ENCODE data around the gene SMAD1.

The SMAD1 gene

GRCh38 chr4:145535202-145535601 lies 53.5 kb downstream of the SMAD1 start:
- Histone ChIP-seq H3K4me1 (ENCODE audit: control insufficient read depth in 1 of 2, insufficient read depth in 2 of 2, low read length in 2 of 2) (no peaks in the 10 kb centered on the region), H3K9me3 (ENCODE audit: insufficient read depth, low read depth, low read length) (no peaks in the 10 kb centered on the region), H4K12ac (ENCODE audit: low read depth, low read length) (no peak overlapping the region), H2AFZ (ENCODE audit: insufficient read depth, low read length, poor library complexity) (no peak overlapping the region), H3K4ac (ENCODE audit: low read depth, low read length) (no peak overlapping the region), H3K4me2 (ENCODE audit: low read length) (no peak overlapping the region), H2BK120ac (ENCODE audit: insufficient read depth, low read length, poor library complexity) (no peak overlapping the region), H2BK12ac (ENCODE audit: low read length) (no peak overlapping the region), H4K8ac (ENCODE audit: low read depth, low read length) (no peak overlapping the region), H3K9ac (ENCODE audit: low read length) (no peak overlapping the region), H3K36me3 (ENCODE audit: control insufficient read depth in 1 of 2, insufficient read depth in 2 of 2, low read length in 2 of 2) (no peaks in the 10 kb centered on the region), H3K27me3 (ENCODE audit: insufficient read depth, low read length) (no peaks in the 10 kb centered on the region), H3K79me1 (ENCODE audit: low read length) (no peaks in the 10 kb centered on the region), H3K4me3 (ENCODE audit: low read depth, low read length) (no peak overlapping the region), H4K91ac (ENCODE audit: low read depth, low read length) (no peak overlapping the region), H3K23ac (ENCODE audit: low read length) (no peak overlapping the region), H3K18ac (ENCODE audit: low read length) (no peak overlapping the region), H3K27ac (ENCODE audit: low read depth, low read length) (no peak overlapping the region), H2BK5ac (ENCODE audit: low read depth, low read length, poor library complexity) (no peak overlapping the region), H2AK5ac (ENCODE audit: low read length) (no peak overlapping the region), H3K79me2 (ENCODE audit: control insufficient read depth, insufficient read depth, low read length, poor library complexity) (no peaks in the 10 kb centered on the region), H3K14ac (ENCODE audit: low read length) (no peak overlapping the region)
- DNase-seq, result peak; percentile 10 to 57
- WGBS (ENCODE audit: extremely low coverage, insufficient coverage, insufficient read length), result no CpG with 5 or more reads among the region's 1 CpG

DNA sequence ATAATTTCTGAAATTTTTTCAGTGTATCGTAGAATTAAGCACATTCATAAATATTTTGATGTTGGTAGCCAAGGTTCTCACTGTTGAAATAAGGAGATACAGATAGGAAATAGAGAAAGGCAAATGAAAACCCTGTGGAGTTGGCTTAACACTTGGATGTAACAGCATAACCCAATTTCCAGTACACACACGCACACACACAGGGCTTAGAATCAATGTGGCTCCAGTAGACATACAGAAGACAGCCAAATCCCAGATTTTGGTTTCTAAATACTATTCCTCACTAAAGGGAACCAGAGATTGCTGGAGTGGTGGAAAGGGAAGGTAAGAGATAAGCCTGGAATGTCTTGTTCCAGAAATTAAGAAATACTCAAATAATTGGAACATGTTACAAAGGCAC lies 54.4 kb downstream of the SMAD1 start:
- H2BK12ac ChIP-seq (ENCODE audit: low read length), result no peak overlapping the region
- no peaks in the 10 kb centered on the region for H3K79me2 ChIP-seq (ENCODE audit: control insufficient read depth, insufficient read depth, low read length, poor library complexity)
- no peak overlapping the region for H3K18ac ChIP-seq (ENCODE audit: low read length)
- no peaks in the 10 kb centered on the region for H3K79me1 ChIP-seq (ENCODE audit: low read length)
- no peak overlapping the region for H3K27ac ChIP-seq (ENCODE audit: low read depth, low read length)
- no peak overlapping the region for H3K4me2 ChIP-seq (ENCODE audit: low read length)
- H4K8ac ChIP-seq (ENCODE audit: low read depth, low read length), result no peak overlapping the region
- no peak overlapping the region for H3K14ac ChIP-seq (ENCODE audit: low read length)
- no peak for DNase-seq
- H3K9me3 ChIP-seq (ENCODE audit: insufficient read depth, low read depth, low read length), result no peaks in the 10 kb centered on the region
- H3K27me3 ChIP-seq (ENCODE audit: insufficient read depth, low read length), result no peaks in the 10 kb centered on the region
- no peak overlapping the region for H4K12ac ChIP-seq (ENCODE audit: low read depth, low read length)
- no peak overlapping the region for H2AK5ac ChIP-seq (ENCODE audit: low read length)
- H3K23ac ChIP-seq (ENCODE audit: low read length), result no peak overlapping the region
- no peak overlapping the region for H4K91ac ChIP-seq (ENCODE audit: low read depth, low read length)
- H3K9ac ChIP-seq (ENCODE audit: low read length), result no peak overlapping the region
- no peak overlapping the region for H2BK5ac ChIP-seq (ENCODE audit: low read depth, low read length, poor library complexity)
- WGBS (ENCODE audit: extremely low coverage, insufficient coverage, insufficient read length), result no CpG with 5 or more reads among the region's 2 CpGs
- no peak overlapping the region for H3K4ac ChIP-seq (ENCODE audit: low read depth, low read length)
- no peak overlapping the region for H3K4me3 ChIP-seq (ENCODE audit: low read depth, low read length)
- no peaks in the 10 kb centered on the region for H3K36me3 ChIP-seq (ENCODE audit: control insufficient read depth in 1 of 2, insufficient read depth in 2 of 2, low read length in 2 of 2)
- H2BK120ac ChIP-seq (ENCODE audit: insufficient read depth, low read length, poor library complexity), result no peak overlapping the region
- H2AFZ ChIP-seq (ENCODE audit: insufficient read depth, low read length, poor library complexity), result no peak overlapping the region
- no peaks in the 10 kb centered on the region for H3K4me1 ChIP-seq (ENCODE audit: control insufficient read depth in 1 of 2, insufficient read depth in 2 of 2, low read length in 2 of 2)

GRCh38 chr4:145538596-145538995 lies 56.9 kb downstream of the SMAD1 start:
- no CpG with 5 or more reads among the region's 1 CpG for WGBS (ENCODE audit: extremely low coverage, insufficient coverage, insufficient read length)
- Histone ChIP-seq H2BK5ac (ENCODE audit: low read depth, low read length, poor library complexity) (no peak overlapping the region), H3K4me2 (ENCODE audit: low read length) (no peak overlapping the region), H2BK120ac (ENCODE audit: insufficient read depth, low read length, poor library complexity) (no peak overlapping the region), H3K79me2 (ENCODE audit: control insufficient read depth, insufficient read depth, low read length, poor library complexity) (no peaks in the 10 kb centered on the region), H3K79me1 (ENCODE audit: low read length) (no peaks in the 10 kb centered on the region), H4K12ac (ENCODE audit: low read depth, low read length) (no peak overlapping the region), H3K4me3 (ENCODE audit: low read depth, low read length) (no peak overlapping the region), H2AFZ (ENCODE audit: insufficient read depth, low read length, poor library complexity) (no peak overlapping the region), H3K36me3 (ENCODE audit: control insufficient read depth in 1 of 2, insufficient read depth in 2 of 2, low read length in 2 of 2) (peaks cover 0 to 2% of the 10 kb centered on the region in 2 experiments), H2BK12ac (ENCODE audit: low read length) (no peak overlapping the region), H2AK5ac (ENCODE audit: low read length) (no peak overlapping the region), H3K18ac (ENCODE audit: low read length) (no peak overlapping the region), H3K9ac (ENCODE audit: low read length) (no peak overlapping the region), H3K9me3 (ENCODE audit: insufficient read depth, low read depth, low read length) (no peaks in the 10 kb centered on the region), H3K27me3 (ENCODE audit: insufficient read depth, low read length) (no peaks in the 10 kb centered on the region), H3K27ac (ENCODE audit: low read depth, low read length) (no peak overlapping the region), H4K91ac (ENCODE audit: low read depth, low read length) (no peak overlapping the region), H3K4me1 (ENCODE audit: control insufficient read depth in 1 of 2, insufficient read depth in 2 of 2, low read length in 2 of 2) (no peaks in the 10 kb centered on the region), H4K8ac (ENCODE audit: low read depth, low read length) (no peak overlapping the region), H3K4ac (ENCODE audit: low read depth, low read length) (no peak overlapping the region), H3K14ac (ENCODE audit: low read length) (no peak overlapping the region), H3K23ac (ENCODE audit: low read length) (no peak overlapping the region)
- no peak for DNase-seq

DNA sequence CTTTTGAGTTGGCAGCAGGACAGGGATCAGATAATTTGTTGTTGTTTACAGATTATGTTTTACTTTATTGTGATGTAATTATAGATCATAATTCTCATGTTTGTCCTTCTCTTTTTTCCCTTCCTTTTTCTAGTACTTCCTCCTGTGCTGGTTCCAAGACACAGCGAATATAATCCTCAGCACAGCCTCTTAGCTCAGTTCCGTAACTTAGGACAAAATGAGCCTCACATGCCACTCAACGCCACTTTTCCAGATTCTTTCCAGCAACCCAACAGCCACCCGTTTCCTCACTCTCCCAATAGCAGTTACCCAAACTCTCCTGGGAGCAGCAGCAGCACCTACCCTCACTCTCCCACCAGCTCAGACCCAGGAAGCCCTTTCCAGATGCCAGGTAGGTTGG lies 58.0 kb downstream of the SMAD1 start:
- Histone ChIP-seq H3K36me3 (ENCODE audit: control insufficient read depth in 1 of 2, insufficient read depth in 2 of 2, low read length in 2 of 2) (peaks cover 0 to 2% of the 10 kb centered on the region in 2 experiments), H3K4me2 (ENCODE audit: low read length) (no peak overlapping the region), H3K27ac (ENCODE audit: low read depth, low read length) (no peak overlapping the region), H2BK120ac (ENCODE audit: insufficient read depth, low read length, poor library complexity) (no peak overlapping the region), H3K9me3 (ENCODE audit: insufficient read depth, low read depth, low read length) (no peaks in the 10 kb centered on the region), H4K12ac (ENCODE audit: low read depth, low read length) (no peak overlapping the region), H3K4ac (ENCODE audit: low read depth, low read length) (no peak overlapping the region), H3K79me2 (ENCODE audit: control insufficient read depth, insufficient read depth, low read length, poor library complexity) (no peaks in the 10 kb centered on the region), H2BK12ac (ENCODE audit: low read length) (no peak overlapping the region), H3K14ac (ENCODE audit: low read length) (no peak overlapping the region), H3K23ac (ENCODE audit: low read length) (peak overlapping the region; percentile 14), H3K27me3 (ENCODE audit: insufficient read depth, low read length) (no peaks in the 10 kb centered on the region), H2BK5ac (ENCODE audit: low read depth, low read length, poor library complexity) (no peak overlapping the region), H3K4me1 (ENCODE audit: control insufficient read depth in 1 of 2, insufficient read depth in 2 of 2, low read length in 2 of 2) (no peaks in the 10 kb centered on the region), H2AK5ac (ENCODE audit: low read length) (no peak overlapping the region), H3K79me1 (ENCODE audit: low read length) (no peaks in the 10 kb centered on the region), H4K91ac (ENCODE audit: low read depth, low read length) (no peak overlapping the region), H3K4me3 (ENCODE audit: low read depth, low read length) (no peak overlapping the region), H3K18ac (ENCODE audit: low read length) (no peak overlapping the region), H3K9ac (ENCODE audit: low read length) (no peak overlapping the region), H2AFZ (ENCODE audit: insufficient read depth, low read length, poor library complexity) (no peak overlapping the region), H4K8ac (ENCODE audit: low read depth, low read length) (no peak overlapping the region)
- DNase-seq, result no peak
- no CpG with 5 or more reads among the region's 4 CpGs for WGBS (ENCODE audit: extremely low coverage, insufficient coverage, insufficient read length)

Data from trophoblast cell (in vitro differentiated cells and primary cell).